ENCODE results near the gene C10orf90.

C10orf90 gene, protein sequence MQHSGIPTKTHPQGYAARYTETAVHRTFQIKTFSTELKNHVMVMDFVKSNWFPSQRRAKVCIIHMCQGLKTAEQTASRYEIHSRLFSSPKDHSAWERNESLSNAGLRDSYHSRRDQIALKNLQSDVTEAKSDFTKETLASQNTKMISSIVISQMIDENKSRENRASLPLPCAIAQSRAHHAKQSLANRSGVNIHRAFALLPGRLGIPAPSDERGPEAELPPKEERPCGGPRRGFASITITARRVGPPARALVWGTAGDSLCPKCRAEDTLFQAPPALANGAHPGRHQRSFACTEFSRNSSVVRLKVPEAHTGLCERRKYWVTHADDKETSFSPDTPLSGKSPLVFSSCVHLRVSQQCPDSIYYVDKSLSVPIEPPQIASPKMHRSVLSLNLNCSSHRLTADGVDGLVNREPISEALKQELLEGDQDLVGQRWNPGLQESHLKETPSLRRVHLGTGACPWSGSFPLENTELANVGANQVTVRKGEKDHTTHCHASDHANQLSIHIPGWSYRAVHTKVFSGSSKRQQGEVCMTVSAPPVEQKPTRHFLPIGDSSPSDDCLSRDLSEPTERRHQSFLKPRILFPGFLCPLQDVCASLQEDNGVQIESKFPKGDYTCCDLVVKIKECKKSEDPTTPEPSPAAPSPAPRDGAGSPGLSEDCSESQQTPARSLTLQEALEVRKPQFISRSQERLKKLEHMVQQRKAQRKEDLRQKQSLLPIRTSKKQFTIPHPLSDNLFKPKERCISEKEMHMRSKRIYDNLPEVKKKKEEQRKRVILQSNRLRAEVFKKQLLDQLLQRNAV

GRCh38 chr10:126670056-126670894 lies at the start of gene C10orf90:
Gene C10orf90, minus strand, starts transcription at chr10:126670693. Its CDS starts 213 bp downstream, at chr10:126670480.
- H3K4me3 Mint-ChIP-seq, result peak within 1 kb of the TSS in 1 of 3 experiments; percentile 63
- H3K36me3 Mint-ChIP-seq (ENCODE audit: low read depth), result no peaks in the 10 kb centered on the region
- peaks cover 4% of the 10 kb centered on the region for H3K27me3 Mint-ChIP-seq (ENCODE audit: low read depth)
- H3K27ac Mint-ChIP-seq, result peak within 1 kb of the TSS; percentile 58 to 86 (median 75)
- TF ChIP-seq, protein P1, sequence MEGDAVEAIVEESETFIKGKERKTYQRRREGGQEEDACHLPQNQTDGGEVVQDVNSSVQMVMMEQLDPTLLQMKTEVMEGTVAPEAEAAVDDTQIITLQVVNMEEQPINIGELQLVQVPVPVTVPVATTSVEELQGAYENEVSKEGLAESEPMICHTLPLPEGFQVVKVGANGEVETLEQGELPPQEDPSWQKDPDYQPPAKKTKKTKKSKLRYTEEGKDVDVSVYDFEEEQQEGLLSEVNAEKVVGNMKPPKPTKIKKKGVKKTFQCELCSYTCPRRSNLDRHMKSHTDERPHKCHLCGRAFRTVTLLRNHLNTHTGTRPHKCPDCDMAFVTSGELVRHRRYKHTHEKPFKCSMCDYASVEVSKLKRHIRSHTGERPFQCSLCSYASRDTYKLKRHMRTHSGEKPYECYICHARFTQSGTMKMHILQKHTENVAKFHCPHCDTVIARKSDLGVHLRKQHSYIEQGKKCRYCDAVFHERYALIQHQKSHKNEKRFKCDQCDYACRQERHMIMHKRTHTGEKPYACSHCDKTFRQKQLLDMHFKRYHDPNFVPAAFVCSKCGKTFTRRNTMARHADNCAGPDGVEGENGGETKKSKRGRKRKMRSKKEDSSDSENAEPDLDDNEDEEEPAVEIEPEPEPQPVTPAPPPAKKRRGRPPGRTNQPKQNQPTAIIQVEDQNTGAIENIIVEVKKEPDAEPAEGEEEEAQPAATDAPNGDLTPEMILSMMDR (IDR thresholded peaks at IDR 0.05; ENCODE audit: unreplicated experiment in 3 of 3), result no peak
- H3K4me1 Mint-ChIP-seq, result peaks cover 31% of the 10 kb centered on the region
- H3K9me3 Mint-ChIP-seq, result no peaks in the 10 kb centered on the region

DNA sequence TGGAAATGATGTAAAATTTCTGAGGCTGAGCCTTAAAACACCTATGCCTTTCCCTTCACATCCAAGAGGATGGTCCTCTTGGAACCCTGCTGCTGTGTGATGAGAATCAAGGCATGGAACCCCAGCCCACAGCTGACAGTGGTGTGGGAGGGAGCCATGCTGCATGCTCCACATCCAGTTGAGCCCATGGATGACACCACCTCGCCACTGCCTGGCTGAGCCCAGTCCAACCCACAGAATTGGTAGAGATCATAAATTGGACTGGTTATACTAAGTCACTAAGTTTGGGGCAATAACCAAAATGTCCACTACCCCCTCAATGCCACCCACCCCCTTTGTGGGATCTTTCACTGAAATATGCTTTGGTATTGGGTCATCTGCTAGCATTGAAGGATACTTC lies 45.9 kb upstream of the C10orf90 start:
- TF ChIP-seq, protein P1 (IDR thresholded peaks at IDR 0.05; ENCODE audit: unreplicated experiment in 3 of 3), result no peak
- H3K4me1 Mint-ChIP-seq, result no peaks in the 10 kb centered on the region
- no peaks in the 10 kb centered on the region for H3K36me3 Mint-ChIP-seq (ENCODE audit: low read depth)
- no peak overlapping the region for H3K4me3 Mint-ChIP-seq
- no peak overlapping the region for H3K27ac Mint-ChIP-seq
- peaks cover 4% of the 10 kb centered on the region for H3K9me3 Mint-ChIP-seq
- H3K27me3 Mint-ChIP-seq (ENCODE audit: low read depth), result peaks cover 21% of the 10 kb centered on the region

DNA sequence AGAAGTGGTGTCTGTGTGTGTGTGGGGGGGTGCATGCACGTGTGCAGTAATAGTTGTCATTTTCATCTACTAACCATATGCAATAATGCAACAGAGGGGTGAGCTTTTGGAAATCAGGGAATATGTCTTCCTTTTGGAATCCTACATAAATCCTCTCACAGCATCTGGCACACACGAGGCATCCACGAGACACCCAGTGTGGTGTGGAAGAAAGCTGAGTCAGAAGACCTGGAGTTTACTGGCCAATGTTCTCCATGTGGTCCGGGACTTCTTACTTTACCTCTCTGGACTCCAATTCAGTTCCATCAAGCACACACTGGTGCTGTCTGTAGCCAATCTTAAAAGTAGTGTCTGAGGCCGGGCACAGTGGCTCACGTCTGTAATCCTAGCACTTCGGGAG lies 43.1 kb upstream of the C10orf90 start:
- Mint-ChIP-seq H3K9me3 (peaks cover 9% of the 10 kb centered on the region), H3K4me3 (no peak overlapping the region), H3K27ac (no peak overlapping the region), H3K4me1 (no peaks in the 10 kb centered on the region), H3K27me3 (ENCODE audit: low read depth) (peaks cover 11% of the 10 kb centered on the region), H3K36me3 (ENCODE audit: low read depth) (no peaks in the 10 kb centered on the region)
- TF ChIP-seq, protein P1 (IDR thresholded peaks at IDR 0.05; ENCODE audit: unreplicated experiment in 3 of 3), result no peak

DNA sequence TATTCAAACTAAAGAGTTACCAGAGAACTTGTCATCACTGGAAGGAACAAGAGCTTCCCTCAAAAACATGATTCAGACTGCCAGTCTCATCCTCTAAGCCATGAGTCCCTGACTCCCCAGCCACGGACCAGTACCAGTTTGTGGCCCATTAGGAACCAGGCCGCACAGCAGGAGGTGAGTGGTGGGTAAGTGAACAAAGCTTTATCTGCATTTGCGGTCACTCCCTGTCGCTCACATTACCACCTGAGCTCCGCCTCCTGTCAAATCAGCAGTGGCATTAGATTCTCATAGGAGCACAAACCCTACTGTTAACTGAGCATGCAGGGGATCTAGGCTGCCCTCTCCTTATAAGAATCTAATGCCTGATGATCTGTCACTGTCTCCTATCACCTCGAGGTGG lies 42.2 kb upstream of the C10orf90 start:
- TF ChIP-seq, protein P1 (IDR thresholded peaks at IDR 0.05; ENCODE audit: unreplicated experiment in 3 of 3), result no peak
- Mint-ChIP-seq H3K9me3 (peaks cover 9% of the 10 kb centered on the region), H3K4me3 (no peak overlapping the region), H3K4me1 (no peaks in the 10 kb centered on the region), H3K27ac (no peak overlapping the region), H3K27me3 (ENCODE audit: low read depth) (peaks cover 7% of the 10 kb centered on the region), H3K36me3 (ENCODE audit: low read depth) (no peaks in the 10 kb centered on the region)

DNA sequence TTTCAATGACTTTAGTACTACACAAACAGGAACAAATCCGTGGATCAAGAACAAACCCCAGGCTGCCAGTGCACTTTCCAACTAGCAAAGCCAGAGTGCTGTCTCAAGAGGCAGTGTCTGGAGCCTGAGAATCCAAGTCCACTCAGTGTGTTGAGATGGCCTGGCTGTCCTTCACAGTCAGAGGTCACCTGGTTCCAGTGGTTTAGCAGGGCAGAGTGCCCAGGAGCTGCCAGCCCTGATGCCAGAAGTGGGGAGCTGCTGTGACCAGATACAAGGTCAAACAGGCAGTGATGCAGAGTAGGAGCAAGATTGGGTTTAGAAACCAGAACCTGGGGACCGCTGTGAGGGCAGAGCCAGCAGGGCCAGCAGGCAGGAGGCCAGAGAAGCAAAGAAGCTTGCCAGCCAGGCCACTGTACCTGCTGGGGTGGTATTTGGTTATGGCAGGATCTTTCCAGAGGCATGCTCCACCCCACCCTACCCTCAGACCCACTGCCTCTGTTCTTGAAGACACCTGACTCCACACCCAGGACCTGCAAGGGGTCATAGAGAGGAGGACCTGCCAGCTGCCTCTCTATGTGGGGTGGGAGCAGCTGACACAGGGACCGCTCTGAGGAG lies 35.6 kb upstream of the C10orf90 start:
- Mint-ChIP-seq H3K4me3 (no peak overlapping the region), H3K36me3 (ENCODE audit: low read depth) (no peaks in the 10 kb centered on the region), H3K27ac (no peak overlapping the region), H3K9me3 (peaks cover 5% of the 10 kb centered on the region), H3K4me1 (no peaks in the 10 kb centered on the region), H3K27me3 (ENCODE audit: low read depth) (peaks cover 21% of the 10 kb centered on the region)
- TF ChIP-seq, protein P1 (IDR thresholded peaks at IDR 0.05; ENCODE audit: unreplicated experiment in 3 of 3), result no peak

All from nephron (organoid).